Mesenchymal stem cell (in vitro differentiated cells and primary cell): ENCODE results near the gene NEK10.
"Not testable (repeated sequence)": the region's sequence is repeated elsewhere in the genome, so short reads cannot be mapped to it uniquely, and the experiment has no call there.

Source experiments
- DNase-seq: peaks from one replicate; pipeline ENCODE4 v3.0.0-alpha.2; 2013
- H2AFZ ChIP-seq: one replicate; pipeline ENCODE4 v1.6.1; 2013; ENCODE audit warnings: low read depth, mild to moderate bottlenecking, control low read depth, inconsistent platforms, low read length, moderate library complexity
- H2AK5ac ChIP-seq: 2 replicates; pipeline ENCODE4 v1.6.1; 2013; ENCODE audit warnings: low read length, moderate library complexity, mild to moderate bottlenecking, inconsistent platforms; ENCODE audit not compliant: severe bottlenecking
- H2BK120ac ChIP-seq: one replicate; pipeline ENCODE4 v1.6.1; 2013; ENCODE audit warnings: low read depth, mild to moderate bottlenecking, inconsistent platforms, low read length, moderate library complexity
- H2BK12ac ChIP-seq, 2 experiments: one replicate each; pipeline ENCODE4 v1.6.1; 2013; ENCODE audit warnings: inconsistent platforms in 2 of 2, low read length in 2 of 2, mild to moderate bottlenecking in 2 of 2, moderate library complexity in 2 of 2, control low read depth in 1 of 2
- H2BK15ac ChIP-seq: one replicate; pipeline ENCODE4 v1.6.1; 2013; ENCODE audit warnings: mild to moderate bottlenecking, low read depth, inconsistent platforms; ENCODE audit not compliant: poor library complexity, severe bottlenecking
- H2BK5ac ChIP-seq: 2 replicates; pipeline ENCODE4 v1.6.1; 2013; ENCODE audit warnings: low read depth, mild to moderate bottlenecking, low read length, control low read depth, inconsistent platforms; ENCODE audit not compliant: poor library complexity, severe bottlenecking
- H3K14ac ChIP-seq, 2 experiments: one replicate each; pipeline ENCODE4 v1.6.1; 2013; ENCODE audit warnings: inconsistent platforms in 2 of 2, low read length in 2 of 2, control low read depth in 1 of 2, mild to moderate bottlenecking in 1 of 2, moderate library complexity in 1 of 2
- H3K18ac ChIP-seq, 2 experiments: one replicate each; pipeline ENCODE4 v1.6.1; 2013; ENCODE audit warnings: inconsistent platforms in 2 of 2, low read length in 2 of 2, control low read depth in 1 of 2, low read depth in 1 of 2, mild to moderate bottlenecking in 1 of 2
- H3K23ac ChIP-seq, 2 experiments: one replicate each; pipeline ENCODE4 v1.6.1; 2013; ENCODE audit warnings: inconsistent platforms in 2 of 2, low read length in 2 of 2, mild to moderate bottlenecking in 2 of 2, moderate library complexity in 2 of 2, control low read depth in 1 of 2
- H3K27ac ChIP-seq: 2 replicates; pipeline ENCODE4 v1.5.1; 2013; ENCODE audit warnings: mild to moderate bottlenecking, moderate library complexity, low read length, control low read depth, inconsistent platforms; ENCODE audit not compliant: poor library complexity, severe bottlenecking
- H3K27me3 ChIP-seq, 2 experiments: 2 replicates each; pipeline versions ENCODE4 v1.6.1 to v1.7.0; 2013; ENCODE audit warnings: low read length in 2 of 2, mild to moderate bottlenecking in 2 of 2, moderate library complexity in 2 of 2, control low read depth in 1 of 2, inconsistent platforms in 1 of 2; ENCODE audit not compliant: control insufficient read depth in 1 of 2, insufficient read depth in 1 of 2
- H3K36me3 ChIP-seq, 2 experiments: 2 replicates each; pipeline versions ENCODE4 v1.6.1 to v1.7.0; 2013; ENCODE audit warnings: low read length in 2 of 2, control low read depth in 1 of 2, inconsistent platforms in 1 of 2, low read depth in 1 of 2, mild to moderate bottlenecking in 1 of 2; ENCODE audit not compliant: insufficient read depth in 2 of 2, control insufficient read depth in 1 of 2
- H3K4ac ChIP-seq, 2 experiments: one replicate each; pipeline ENCODE4 v1.6.1; 2013; ENCODE audit warnings: inconsistent platforms in 2 of 2, low read length in 2 of 2, mild to moderate bottlenecking in 2 of 2, moderate library complexity in 2 of 2, control low read depth in 1 of 2, low read depth in 1 of 2
- H3K4me1 ChIP-seq: 2 replicates; pipeline ENCODE4 v1.6.1; 2013; ENCODE audit warnings: low read depth, low read length, control low read depth; ENCODE audit not compliant: control insufficient read depth, insufficient read depth
- H3K4me2 ChIP-seq: 2 replicates; pipeline ENCODE4 v1.6.1; 2013; ENCODE audit warnings: low read length, mild to moderate bottlenecking, inconsistent platforms; ENCODE audit not compliant: poor library complexity, severe bottlenecking
- H3K4me3 ChIP-seq, 2 experiments: 2 replicates each; pipeline versions ENCODE4 v1.5.1 to v1.7.0; 2013; ENCODE audit warnings: low read length in 2 of 2, mild to moderate bottlenecking in 2 of 2, control low read depth in 1 of 2, low read depth in 1 of 2; ENCODE audit not compliant: insufficient read depth in 1 of 2
- H3K79me1 ChIP-seq: replicated peaks from 2 replicates; pipeline ENCODE4 v1.6.1; 2013; ENCODE audit warnings: mild to moderate bottlenecking, control low read depth, low read length, inconsistent platforms; ENCODE audit not compliant: poor library complexity, severe bottlenecking
- H3K9ac ChIP-seq: 2 replicates; pipeline ENCODE4 v1.7.0; 2013; ENCODE audit warnings: mild to moderate bottlenecking, low read length, moderate library complexity
- H3K9me3 ChIP-seq: 2 replicates; pipeline ENCODE4 v1.7.0; 2013; ENCODE audit warnings: mild to moderate bottlenecking, low read length; ENCODE audit not compliant: control insufficient read depth
- H4K8ac ChIP-seq: one replicate; pipeline ENCODE4 v1.6.1; 2013; ENCODE audit warnings: inconsistent platforms, mild to moderate bottlenecking, low read length, moderate library complexity
- H4K91ac ChIP-seq: one replicate; pipeline ENCODE4 v1.6.1; 2013; ENCODE audit warnings: mild to moderate bottlenecking, low read length, inconsistent platforms
- WGBS: methylation state at CpG from one replicate; pipeline ENCODE4 v1.1.7; 2013; ENCODE audit warnings: mixed read lengths; 5-methylcytosine and 5-hydroxymethylcytosine counted together

NEK10 gene

DNA sequence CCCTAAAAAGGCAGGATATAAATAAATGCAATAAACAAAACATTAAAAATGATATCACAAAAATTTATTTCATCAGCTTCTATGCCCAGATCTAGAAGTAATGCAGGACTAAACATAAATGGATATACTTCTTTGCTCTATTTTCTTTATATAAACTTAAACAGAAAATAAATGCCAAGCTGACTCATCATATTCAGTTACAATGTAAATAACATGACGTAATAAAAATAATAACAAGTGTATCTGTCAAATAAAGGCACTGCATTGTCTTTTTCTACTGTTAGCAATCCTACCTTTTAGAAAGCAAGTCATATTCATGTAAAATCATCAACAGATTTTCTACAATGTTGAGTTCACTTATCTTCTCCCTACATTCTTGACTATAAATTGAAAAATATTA is 61.6 kb downstream of the NEK10 start:
- Histone ChIP-seq H2BK15ac (no peak overlapping the region), H3K4me2 (no peak overlapping the region), H3K27ac (no peak overlapping the region), H4K91ac (no peak overlapping the region), H3K4me3 (no peak overlapping the region), H3K27me3 (no peaks in the 10 kb centered on the region), H3K14ac (no peak overlapping the region), H3K4ac (no peak overlapping the region), H3K4me1 (peaks cover 6% of the 10 kb centered on the region), H3K79me1 (no peaks in the 10 kb centered on the region), H2BK120ac (no peak overlapping the region), H4K8ac (no peak overlapping the region), H3K23ac (no peak overlapping the region), H2BK5ac (no peak overlapping the region), H3K9ac (no peak overlapping the region), H2AK5ac (no peak overlapping the region), H3K18ac (no peak overlapping the region), H2AFZ (no peak overlapping the region), H2BK12ac (no peak overlapping the region), H3K9me3 (no peaks in the 10 kb centered on the region), H3K36me3 (peaks cover 0 to 87% of the 10 kb centered on the region in 2 experiments)
- no CpG with 5 or more reads among the region's 1 CpG for WGBS
- no peak for DNase-seq

DNA sequence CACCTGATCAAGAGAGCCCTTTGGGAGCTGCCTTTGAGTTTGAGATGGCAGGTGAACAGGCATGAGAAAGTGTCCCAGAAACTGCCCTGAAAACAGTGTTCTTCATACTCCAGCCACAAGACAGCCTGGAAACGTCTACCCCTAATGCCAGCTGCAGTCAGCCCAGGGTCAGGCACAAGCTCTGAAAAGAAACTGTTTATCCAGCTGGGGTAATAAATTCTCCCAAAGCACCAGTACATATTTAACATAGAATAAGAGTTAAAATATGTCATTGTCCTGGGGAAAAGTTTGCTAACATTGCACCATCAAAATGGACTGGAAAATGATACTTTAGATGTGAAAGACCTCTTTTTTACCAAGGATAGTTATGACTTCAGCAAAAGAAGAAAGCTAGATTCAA is 66.3 kb downstream of the NEK10 start:
- no peak overlapping the region for H3K27ac ChIP-seq
- H3K4me1 ChIP-seq, result no peaks in the 10 kb centered on the region
- no peak overlapping the region for H2AK5ac ChIP-seq
- H2BK120ac ChIP-seq, result no peak overlapping the region
- no peak overlapping the region for H2BK12ac ChIP-seq
- no peak overlapping the region for H3K18ac ChIP-seq
- H4K91ac ChIP-seq, result no peak overlapping the region
- no peak overlapping the region for H3K9ac ChIP-seq
- WGBS, result 50% methylated on average over 1 of the region's 1 CpG
- no peak overlapping the region for H3K14ac ChIP-seq
- H3K4me2 ChIP-seq, result no peak overlapping the region
- no peak for DNase-seq
- no peaks in the 10 kb centered on the region for H3K27me3 ChIP-seq
- H2AFZ ChIP-seq, result no peak overlapping the region
- H3K9me3 ChIP-seq, result peaks cover 17% of the 10 kb centered on the region
- H3K4me3 ChIP-seq, result no peak overlapping the region
- H3K36me3 ChIP-seq, result peaks cover 4 to 98% of the 10 kb centered on the region in 2 experiments
- no peaks in the 10 kb centered on the region for H3K79me1 ChIP-seq
- no peak overlapping the region for H2BK15ac ChIP-seq
- H3K23ac ChIP-seq, result no peak overlapping the region
- H3K4ac ChIP-seq, result no peak overlapping the region
- no peak overlapping the region for H4K8ac ChIP-seq
- H2BK5ac ChIP-seq, result no peak overlapping the region

- not testable (repeated sequence) for H2BK5ac ChIP-seq, H3K9ac ChIP-seq, H2AFZ ChIP-seq, H3K14ac ChIP-seq, H3K79me1 ChIP-seq, H3K4me1 ChIP-seq, H3K18ac ChIP-seq, H3K4ac ChIP-seq, H2BK15ac ChIP-seq, H3K23ac ChIP-seq, H4K91ac ChIP-seq, H3K27me3 ChIP-seq, H2AK5ac ChIP-seq, H2BK120ac ChIP-seq, H4K8ac ChIP-seq, H3K27ac ChIP-seq, H3K4me2 ChIP-seq, H3K4me3 ChIP-seq, H2BK12ac ChIP-seq, DNase-seq
- peaks cover 17% of the 10 kb centered on the region for H3K9me3 ChIP-seq
- 77% methylated on average over 2 of the region's 2 CpGs for WGBS
- peaks cover 8 to 100% of the 10 kb centered on the region in 2 experiments for H3K36me3 ChIP-seq
Measured at GRCh38 chr3:27298981-27299380, 70.2 kb downstream of the NEK10 start.

- peak; percentile 36 for DNase-seq
- H3K4me3 ChIP-seq, result no peak overlapping the region
- H2BK5ac ChIP-seq, result no peak overlapping the region
- WGBS, result 20% methylated on average over 2 of the region's 3 CpGs
- H3K27ac ChIP-seq, result peak overlapping the region; percentile 26
- H3K14ac ChIP-seq, result no peak overlapping the region
- no peaks in the 10 kb centered on the region for H3K4me1 ChIP-seq
- H3K79me1 ChIP-seq, result no peaks in the 10 kb centered on the region
- no peak overlapping the region for H2AFZ ChIP-seq
- H3K4me2 ChIP-seq, result no peak overlapping the region
- H4K8ac ChIP-seq, result no peak overlapping the region
- H3K4ac ChIP-seq, result no peak overlapping the region
- no peak overlapping the region for H2BK120ac ChIP-seq
- peaks cover 1% of the 10 kb centered on the region for H3K9me3 ChIP-seq
- no peak overlapping the region for H3K9ac ChIP-seq
- H2AK5ac ChIP-seq, result no peak overlapping the region
- H3K23ac ChIP-seq, result no peak overlapping the region
- H4K91ac ChIP-seq, result no peak overlapping the region
- peaks cover 4 to 98% of the 10 kb centered on the region in 2 experiments for H3K36me3 ChIP-seq
- no peak overlapping the region for H2BK12ac ChIP-seq
- H2BK15ac ChIP-seq, result no peak overlapping the region
- no peaks in the 10 kb centered on the region for H3K27me3 ChIP-seq
- no peak overlapping the region for H3K18ac ChIP-seq
Measured at GRCh38 chr3:27293939-27294338, 75.2 kb downstream of the NEK10 start.
